Ishikawa (cell line): ENCODE measurements around the gene CBARP.

Source experiments
- CEBPB ChIP-seq: IDR thresholded peaks from 2 replicates; pipeline ENCODE4 v1.6.1; 2012
- CREB1 ChIP-seq: IDR thresholded peaks from 2 replicates; pipeline ENCODE4 v1.6.1; 2012; ENCODE audit warnings: low read depth
- EGR1 ChIP-seq: IDR thresholded peaks from 2 replicates; pipeline ENCODE4 v1.6.1; 2012
- EP300 ChIP-seq: IDR thresholded peaks from 2 replicates; pipeline ENCODE4 v1.6.1; 2012; ENCODE audit warnings: borderline replicate concordance
- FOXM1 ChIP-seq: IDR thresholded peaks from 2 replicates; pipeline ENCODE4 v1.6.1; 2012; ENCODE audit warnings: low read depth, borderline replicate concordance
- NFIC ChIP-seq: IDR thresholded peaks from 2 replicates; pipeline ENCODE4 v1.6.1; 2012
- RAD21 ChIP-seq: IDR thresholded peaks from 2 replicates; pipeline ENCODE4 v1.6.1; 2012; ENCODE audit warnings: low read depth
- TAF1 ChIP-seq: IDR thresholded peaks from 2 replicates; pipeline ENCODE4 v1.6.1; 2012; ENCODE audit warnings: low read depth, mild to moderate bottlenecking
- TCF12 ChIP-seq: IDR thresholded peaks from 2 replicates; pipeline ENCODE4 v1.6.1; 2012; ENCODE audit warnings: low read depth
- TEAD4 ChIP-seq: IDR thresholded peaks from 2 replicates; pipeline ENCODE4 v1.6.1; 2012
- YY1 ChIP-seq: IDR thresholded peaks from 2 replicates; pipeline ENCODE4 v1.6.1; 2012; ENCODE audit warnings: low read depth
- ZBTB7A ChIP-seq: IDR thresholded peaks from 2 replicates; pipeline ENCODE4 v1.6.1; 2012; ENCODE audit warnings: low read depth
- TF ChIP-seq, protein P1 (sequence below): IDR thresholded peaks from 2 replicates; pipeline ENCODE4 v1.6.1; 2012; ENCODE audit warnings: low read depth, mild to moderate bottlenecking
- TF ChIP-seq, protein P2 (sequence below): IDR thresholded peaks from 2 replicates; pipeline ENCODE4 v1.6.1; 2012
- TF ChIP-seq, protein P3 (sequence below): IDR thresholded peaks from 2 replicates; pipeline ENCODE4 v1.6.1; 2012

The CBARP gene

DNA sequence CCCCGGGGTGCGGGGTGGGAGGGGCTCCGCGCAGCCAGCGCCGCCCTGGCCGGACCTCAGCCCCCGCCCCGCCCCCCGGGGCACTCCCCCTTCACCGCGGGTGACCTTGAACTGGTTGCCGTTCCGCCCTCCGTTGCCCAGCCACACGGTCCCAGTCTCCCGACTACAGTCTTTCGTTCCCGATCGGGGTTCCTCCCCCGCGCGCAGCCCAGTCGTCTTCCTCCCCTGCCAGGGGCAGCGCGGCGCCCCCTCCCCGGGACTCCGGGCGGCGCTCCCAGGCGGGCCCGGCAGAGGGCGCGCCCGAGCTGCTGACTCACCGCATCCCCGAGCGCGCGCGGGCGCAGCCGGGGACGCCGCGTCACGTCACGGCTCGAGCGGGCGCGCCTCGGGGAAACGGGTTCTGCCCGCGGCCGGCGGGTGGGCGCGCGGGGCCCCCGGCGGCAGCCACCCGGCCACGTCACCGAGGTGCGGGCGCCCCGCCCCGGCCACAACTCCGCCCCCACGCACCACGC is 11.0 kb upstream of the CBARP start:
- TF ChIP-seq RAD21 (peak; percentile 49; the same call in 1 of the 2 replicates), CEBPB (no peak), FOXM1 (no peak), TCF12 (0 out of 2 replicates have a peak, but pooled peaks have one; percentile 5), CREB1 (no peak), ZBTB7A (peak; percentile 75), TEAD4 (no peak), NFIC (no peak), EGR1 (0 out of 2 replicates have a peak, but pooled peaks have one; percentile 47)
- TF ChIP-seq, protein P1, sequence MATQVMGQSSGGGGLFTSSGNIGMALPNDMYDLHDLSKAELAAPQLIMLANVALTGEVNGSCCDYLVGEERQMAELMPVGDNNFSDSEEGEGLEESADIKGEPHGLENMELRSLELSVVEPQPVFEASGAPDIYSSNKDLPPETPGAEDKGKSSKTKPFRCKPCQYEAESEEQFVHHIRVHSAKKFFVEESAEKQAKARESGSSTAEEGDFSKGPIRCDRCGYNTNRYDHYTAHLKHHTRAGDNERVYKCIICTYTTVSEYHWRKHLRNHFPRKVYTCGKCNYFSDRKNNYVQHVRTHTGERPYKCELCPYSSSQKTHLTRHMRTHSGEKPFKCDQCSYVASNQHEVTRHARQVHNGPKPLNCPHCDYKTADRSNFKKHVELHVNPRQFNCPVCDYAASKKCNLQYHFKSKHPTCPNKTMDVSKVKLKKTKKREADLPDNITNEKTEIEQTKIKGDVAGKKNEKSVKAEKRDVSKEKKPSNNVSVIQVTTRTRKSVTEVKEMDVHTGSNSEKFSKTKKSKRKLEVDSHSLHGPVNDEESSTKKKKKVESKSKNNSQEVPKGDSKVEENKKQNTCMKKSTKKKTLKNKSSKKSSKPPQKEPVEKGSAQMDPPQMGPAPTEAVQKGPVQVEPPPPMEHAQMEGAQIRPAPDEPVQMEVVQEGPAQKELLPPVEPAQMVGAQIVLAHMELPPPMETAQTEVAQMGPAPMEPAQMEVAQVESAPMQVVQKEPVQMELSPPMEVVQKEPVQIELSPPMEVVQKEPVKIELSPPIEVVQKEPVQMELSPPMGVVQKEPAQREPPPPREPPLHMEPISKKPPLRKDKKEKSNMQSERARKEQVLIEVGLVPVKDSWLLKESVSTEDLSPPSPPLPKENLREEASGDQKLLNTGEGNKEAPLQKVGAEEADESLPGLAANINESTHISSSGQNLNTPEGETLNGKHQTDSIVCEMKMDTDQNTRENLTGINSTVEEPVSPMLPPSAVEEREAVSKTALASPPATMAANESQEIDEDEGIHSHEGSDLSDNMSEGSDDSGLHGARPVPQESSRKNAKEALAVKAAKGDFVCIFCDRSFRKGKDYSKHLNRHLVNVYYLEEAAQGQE = no peak

DNA sequence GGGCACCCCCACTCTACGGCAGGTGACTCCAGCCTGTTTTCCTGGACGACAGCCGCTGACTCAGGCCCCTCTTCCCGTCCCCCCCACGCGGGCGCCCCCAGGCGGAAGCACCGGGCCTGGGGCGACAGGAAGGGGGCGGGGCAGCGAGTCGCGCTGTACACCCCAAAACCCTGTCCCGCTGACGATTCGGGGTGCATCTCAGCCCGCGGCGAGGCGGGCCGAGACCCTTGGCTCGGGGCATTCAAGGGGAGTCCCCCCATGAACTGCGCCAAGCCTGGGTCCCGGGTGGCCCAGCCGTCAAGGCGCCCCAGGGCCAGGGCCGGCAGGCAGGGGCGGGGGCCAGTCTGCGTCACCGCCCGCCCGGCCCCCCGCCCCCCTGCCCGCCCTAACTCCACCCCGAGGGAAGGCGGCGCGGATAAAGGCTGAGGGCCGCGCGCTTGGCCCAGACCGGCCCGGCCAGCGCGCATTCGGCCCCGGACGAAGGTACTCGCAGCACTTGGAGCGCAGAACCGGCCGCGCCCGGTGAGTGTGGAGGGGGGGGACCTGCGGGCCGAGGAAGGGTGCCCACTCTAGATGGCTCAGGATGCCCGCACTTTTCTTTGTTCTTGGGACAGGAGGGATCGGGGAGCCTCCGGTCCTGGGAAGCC is 10.5 kb upstream of the CBARP start, which contains the start of gene MIDN:
MIDN (plus strand) TSS at position 445 of the 647 bp plus-strand sequence. CDS start 1,714 bp downstream, outside the sequence.
- TF ChIP-seq, protein P2, sequence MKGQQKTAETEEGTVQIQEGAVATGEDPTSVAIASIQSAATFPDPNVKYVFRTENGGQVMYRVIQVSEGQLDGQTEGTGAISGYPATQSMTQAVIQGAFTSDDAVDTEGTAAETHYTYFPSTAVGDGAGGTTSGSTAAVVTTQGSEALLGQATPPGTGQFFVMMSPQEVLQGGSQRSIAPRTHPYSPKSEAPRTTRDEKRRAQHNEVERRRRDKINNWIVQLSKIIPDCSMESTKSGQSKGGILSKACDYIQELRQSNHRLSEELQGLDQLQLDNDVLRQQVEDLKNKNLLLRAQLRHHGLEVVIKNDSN = no peak
- TF ChIP-seq, protein P3, sequence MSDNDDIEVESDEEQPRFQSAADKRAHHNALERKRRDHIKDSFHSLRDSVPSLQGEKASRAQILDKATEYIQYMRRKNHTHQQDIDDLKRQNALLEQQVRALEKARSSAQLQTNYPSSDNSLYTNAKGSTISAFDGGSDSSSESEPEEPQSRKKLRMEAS = no peak; the same call in 1 of the 2 replicates
- peak; percentile 69 for TF ChIP-seq ZBTB7A
- TF ChIP-seq TAF1 = peak; percentile 50
- no peak for TF ChIP-seq YY1
- TF ChIP-seq NFIC = no peak
- TF ChIP-seq RAD21 = no peak
- no peak for TF ChIP-seq EP300
- TF ChIP-seq TCF12 = 0 out of 2 replicates have a peak, but pooled peaks have one; percentile 7
- TF ChIP-seq EGR1 = no peak
- peak; percentile 40; the same call in 1 of the 2 replicates for TF ChIP-seq CREB1
- no peak for TF ChIP-seq CEBPB

DNA sequence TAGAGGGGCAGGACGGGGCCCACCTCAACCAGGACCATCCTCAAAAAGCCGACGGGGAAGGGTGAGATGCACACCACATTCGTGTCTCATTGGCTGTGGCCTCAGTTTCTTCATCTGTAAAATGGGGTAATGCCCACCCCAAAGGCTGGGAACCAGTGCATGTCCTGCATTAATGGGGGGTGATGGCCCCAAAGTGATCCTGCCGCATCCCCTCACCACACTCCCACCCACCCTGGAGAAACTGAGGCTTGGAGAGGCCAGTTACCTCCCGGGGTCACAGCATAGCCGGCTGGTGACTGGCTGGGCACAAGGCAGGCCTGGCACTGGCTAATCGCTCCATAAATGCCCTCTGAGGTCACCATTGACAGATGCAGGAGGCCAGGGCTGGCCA is 9.9 kb upstream of the CBARP start:
- no peak for TF ChIP-seq YY1
- TF ChIP-seq, protein P2 = no peak
- no peak for TF ChIP-seq CREB1
- TF ChIP-seq ZBTB7A = no peak
- TF ChIP-seq CEBPB = no peak
- TF ChIP-seq EP300 = no peak
- TF ChIP-seq TEAD4 = no peak
- no peak for TF ChIP-seq TAF1
- no peak for TF ChIP-seq RAD21
- TF ChIP-seq, protein P3 = no peak
- no peak for TF ChIP-seq TCF12
- TF ChIP-seq, protein P1 = no peak
- TF ChIP-seq EGR1 = no peak
- no peak for TF ChIP-seq NFIC

DNA sequence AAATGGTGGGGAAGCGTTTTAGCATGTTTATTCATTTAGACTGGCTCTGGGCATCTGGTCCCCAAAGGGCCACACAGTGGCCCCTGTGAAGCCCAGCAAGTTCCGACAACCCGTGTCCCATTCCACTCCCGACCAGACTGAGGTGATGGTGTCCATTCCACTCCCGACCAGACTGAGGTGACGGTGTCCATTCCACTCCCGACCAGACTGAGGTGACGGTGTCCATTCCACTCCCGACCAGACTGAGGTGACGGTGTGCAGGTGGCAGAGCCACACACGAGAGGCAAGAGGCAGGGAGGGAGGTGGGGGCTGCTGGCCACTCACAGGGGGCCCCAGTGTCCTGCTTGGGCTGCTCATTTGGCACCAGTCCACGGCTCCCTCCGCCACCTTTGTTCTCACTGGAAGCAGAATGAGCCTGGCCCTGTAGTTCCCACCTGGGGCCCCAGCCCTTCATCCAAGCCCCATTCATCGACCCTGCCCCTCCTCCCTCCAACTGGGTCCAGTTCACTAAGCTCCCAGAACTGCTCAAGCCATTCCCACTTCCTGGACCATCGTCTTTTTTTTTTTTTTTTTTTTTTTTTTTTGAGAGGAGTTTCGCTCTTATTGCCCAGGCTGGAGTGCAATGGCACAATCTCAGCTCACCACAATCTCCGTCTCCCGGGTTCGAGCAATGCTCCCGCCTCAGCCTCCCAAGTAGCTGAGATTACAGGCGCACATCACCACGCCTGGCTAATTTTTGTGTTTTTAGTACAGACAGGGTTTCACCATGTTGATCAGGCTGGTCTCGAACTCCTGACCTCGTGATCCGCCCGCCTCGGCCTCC is 8.7 kb upstream of the CBARP start:
- TF ChIP-seq TCF12 (peak; percentile 24), NFIC (peak; percentile 17; the same call in 1 of the 2 replicates)
- TF ChIP-seq, protein P3 = 0 out of 2 replicates have a peak, but pooled peaks have one; percentile 0
